Measurements from ENCODE around the gene LZTS3. TPM values are rescaled to one million over a fixed set of nuclear protein-coding genes. Genes with fewer than 3 reads are reported as not detected.

LZTS3 gene
- total and polyA plus RNA-seq, 2 of the 13 experiments (the other 11 are each of a cell fraction or from before 2014, with no cell fraction given), result 10.1 to 31.3 TPM

- TF ChIP-seq UBTF (CRISPR knock-in tag; IDR thresholded peaks at IDR 0.05) (peak; percentile 66; the same call in 1 of the 2 replicates), ZNF263 (CRISPR knock-in tag; IDR thresholded peaks at IDR 0.05) (peak; percentile 88), SIX1 (CRISPR knock-in tag; IDR thresholded peaks at IDR 0.05; ENCODE audit: borderline replicate concordance) (peak; percentile 72), SNAPC4 (CRISPR knock-in tag; IDR thresholded peaks at IDR 0.05) (no peak), RBM39 (IDR thresholded peaks at IDR 0.05; ENCODE audit: low read depth, low read length, poor library complexity, severe bottlenecking) (peak; percentile 92), CAMTA2 (CRISPR knock-in tag; IDR thresholded peaks at IDR 0.05; ENCODE audit: borderline replicate concordance) (0 out of 2 replicates have a peak, but pooled peaks have one; percentile 36), PRMT3 (CRISPR knock-in tag; IDR thresholded peaks at IDR 0.05; ENCODE audit: borderline replicate concordance, low read depth) (peak; percentile 34; the same call in 1 of the 2 replicates), ZFP82 (CRISPR knock-in tag; IDR thresholded peaks at IDR 0.05; ENCODE audit: borderline replicate concordance) (peak; percentile 84; the same call in 1 of the 2 replicates), ZNF83 (CRISPR knock-in tag; IDR thresholded peaks at IDR 0.05; ENCODE audit: borderline replicate concordance) (no peak), ZFAT (CRISPR knock-in tag; conservative IDR thresholded peaks at IDR 0.05) (no peak), TAF1 (CRISPR knock-in tag; IDR thresholded peaks at IDR 0.05) (peak; percentile 32), NCOA1 (CRISPR knock-in tag; IDR thresholded peaks at IDR 0.05) (0 out of 2 replicates have a peak, but pooled peaks have one; percentile 93), ATF1 (CRISPR knock-in tag; IDR thresholded peaks at IDR 0.05) (no peak), TFDP1 (CRISPR knock-in tag; IDR thresholded peaks at IDR 0.05; ENCODE audit: borderline replicate concordance) (peak; percentile 52), HMG20A (CRISPR knock-in tag; IDR thresholded peaks at IDR 0.05; ENCODE audit: borderline replicate concordance) (peak; percentile 43; the same call in 1 of the 2 replicates), ZNF720 (CRISPR knock-in tag; IDR thresholded peaks at IDR 0.05) (no peak), ZNF256 (CRISPR knock-in tag; conservative IDR thresholded peaks at IDR 0.05) (no peak)
Measured at GRCh38 chr20:3168079-3168828, 5.1 kb downstream of the LZTS3 start (continued).
